GM13977 (cell line): ENCODE data around the gene SMARCC2.
A peak's percentile ranks its signal among the peaks of the same experiment; 100 is the strongest.

Source experiments
- DNase-seq: peaks from one replicate; pipeline ENCODE4 v3.0.0; 2012; ENCODE audit warnings: low spot score
- in situ Hi-C: fragments of 300-500 bp; cut with MboI; formaldehyde crosslinking; loops from one replicate; pipeline ENCODE4 v1.12.0; 2022; ENCODE audit warnings: low sequenced_read_pairs, low pct_unique_long_range_greater_than_20kb, mixed read lengths, inconsistent platforms; ENCODE audit not compliant: unreplicated experiment
- TF ChIP-seq, protein P1 (sequence below): IDR thresholded peaks from 2 replicates; pipeline ENCODE4 v1.5.1; 2012; ENCODE audit warnings: mild to moderate bottlenecking, control low read depth; ENCODE audit not compliant: insufficient read depth; ENCODE audit errors: extremely low read depth, missing control alignments

The SMARCC2 gene

DNA sequence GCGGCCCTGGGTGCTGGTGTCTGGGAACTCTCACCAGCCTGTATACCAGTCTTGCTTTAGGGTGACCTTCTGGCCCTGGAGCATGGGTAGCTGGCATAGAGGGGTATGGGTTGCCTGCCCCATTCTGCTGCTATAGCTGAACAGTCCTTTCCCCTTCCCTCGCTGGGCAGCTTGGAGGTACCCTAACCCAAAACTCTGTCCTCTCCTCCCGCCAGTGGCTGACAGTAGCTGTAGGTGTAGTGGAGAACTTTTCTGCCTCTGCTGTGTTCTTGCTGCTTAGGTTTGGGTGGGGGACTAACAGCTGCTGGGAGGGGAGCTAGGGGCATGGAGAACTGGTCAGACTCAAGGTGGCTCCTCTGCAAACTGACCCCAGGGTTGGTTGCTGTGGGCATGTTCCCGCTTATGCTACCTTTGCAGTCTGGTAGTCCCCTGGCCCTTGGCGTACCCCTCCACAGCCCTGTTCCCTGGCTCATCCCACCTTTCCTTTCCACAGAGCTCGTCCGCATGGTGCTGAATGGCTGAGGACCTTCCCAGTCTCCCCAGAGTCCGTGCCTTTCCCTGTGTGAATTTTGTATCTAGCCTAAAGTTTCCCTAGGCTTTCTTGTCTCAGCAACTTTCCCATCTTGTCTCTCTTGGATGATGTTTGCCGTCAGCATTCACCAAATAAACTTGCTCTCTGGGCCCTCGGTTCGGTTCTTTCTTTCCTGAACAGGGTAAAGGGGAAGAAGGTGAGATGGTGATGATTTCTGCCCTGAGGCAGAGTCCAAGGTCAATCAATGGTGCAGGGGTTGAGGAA is 28.2 kb downstream of the SMARCC2 start:
- DNase-seq = no peak
- TF ChIP-seq, protein P1, sequence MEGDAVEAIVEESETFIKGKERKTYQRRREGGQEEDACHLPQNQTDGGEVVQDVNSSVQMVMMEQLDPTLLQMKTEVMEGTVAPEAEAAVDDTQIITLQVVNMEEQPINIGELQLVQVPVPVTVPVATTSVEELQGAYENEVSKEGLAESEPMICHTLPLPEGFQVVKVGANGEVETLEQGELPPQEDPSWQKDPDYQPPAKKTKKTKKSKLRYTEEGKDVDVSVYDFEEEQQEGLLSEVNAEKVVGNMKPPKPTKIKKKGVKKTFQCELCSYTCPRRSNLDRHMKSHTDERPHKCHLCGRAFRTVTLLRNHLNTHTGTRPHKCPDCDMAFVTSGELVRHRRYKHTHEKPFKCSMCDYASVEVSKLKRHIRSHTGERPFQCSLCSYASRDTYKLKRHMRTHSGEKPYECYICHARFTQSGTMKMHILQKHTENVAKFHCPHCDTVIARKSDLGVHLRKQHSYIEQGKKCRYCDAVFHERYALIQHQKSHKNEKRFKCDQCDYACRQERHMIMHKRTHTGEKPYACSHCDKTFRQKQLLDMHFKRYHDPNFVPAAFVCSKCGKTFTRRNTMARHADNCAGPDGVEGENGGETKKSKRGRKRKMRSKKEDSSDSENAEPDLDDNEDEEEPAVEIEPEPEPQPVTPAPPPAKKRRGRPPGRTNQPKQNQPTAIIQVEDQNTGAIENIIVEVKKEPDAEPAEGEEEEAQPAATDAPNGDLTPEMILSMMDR = no peak
- in situ Hi-C loops = no loop called here

DNA sequence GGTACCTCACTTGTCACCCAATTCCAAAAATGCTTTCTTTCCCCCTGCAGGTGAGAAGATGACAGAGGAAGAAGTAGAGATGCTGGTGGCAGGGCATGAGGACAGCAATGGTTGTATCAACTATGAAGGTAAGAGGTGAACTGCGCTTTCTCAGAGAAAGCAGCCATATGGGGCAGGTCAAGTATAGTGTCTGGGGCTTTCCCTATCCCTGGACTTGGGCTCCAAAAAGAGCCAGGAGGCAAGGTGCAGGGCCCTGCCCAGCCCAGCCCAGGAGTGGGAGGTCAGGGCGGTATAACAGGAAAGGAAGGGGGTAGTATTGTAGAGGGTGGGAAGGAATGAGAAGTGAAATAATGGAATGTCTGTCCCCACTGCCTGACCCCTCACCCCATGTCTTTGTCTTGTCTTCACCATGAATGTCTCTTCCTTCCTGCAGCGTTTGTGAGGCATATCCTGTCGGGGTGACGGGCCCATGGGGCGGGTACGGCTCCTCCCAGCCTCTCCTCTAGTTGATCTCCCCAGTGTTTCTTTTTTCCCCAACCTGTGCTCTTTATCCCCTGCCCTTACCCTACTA is 29.0 kb downstream of the SMARCC2 start:
- in situ Hi-C loops = no loop called here
- TF ChIP-seq, protein P1 = no peak
- peak; percentile 41 for DNase-seq

DNA sequence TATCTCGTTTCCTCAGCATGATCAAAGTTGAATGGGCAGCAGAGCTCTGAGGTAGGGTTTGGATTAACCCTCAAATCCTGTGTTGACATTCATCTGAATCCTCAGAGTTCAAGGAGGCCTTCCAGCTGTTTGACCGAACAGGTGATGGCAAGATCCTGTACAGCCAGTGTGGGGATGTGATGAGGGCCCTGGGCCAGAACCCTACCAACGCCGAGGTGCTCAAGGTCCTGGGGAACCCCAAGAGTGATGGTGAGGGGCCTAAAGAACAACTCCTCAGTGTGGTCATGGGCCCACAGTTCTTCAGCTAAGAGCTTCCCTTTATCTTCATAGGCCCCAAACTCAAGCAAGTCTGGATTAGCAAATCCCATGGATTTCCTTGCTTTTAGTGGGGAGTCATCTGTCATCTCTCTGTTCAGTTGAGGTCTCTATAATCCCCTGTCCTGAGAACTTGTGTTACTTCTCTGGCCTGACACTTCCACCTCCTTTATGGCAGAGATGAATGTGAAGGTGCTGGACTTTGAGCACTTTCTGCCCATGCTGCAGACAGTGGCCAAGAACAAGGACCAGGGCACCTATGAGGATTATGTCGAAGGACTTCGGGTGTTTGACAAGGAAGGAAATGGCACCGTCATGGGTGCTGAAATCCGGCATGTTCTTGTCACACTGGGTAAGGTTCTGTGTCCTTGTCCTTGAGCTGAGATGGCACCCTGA is 29.6 kb downstream of the SMARCC2 start:
- TF ChIP-seq, protein P1 = no peak
- in situ Hi-C loops = no loop called here

GRCh38 chr12:56158926-56159461 is 30.3 kb downstream of the SMARCC2 start:
- in situ Hi-C loops = no loop called here

More for the DNA sequence above, 29.6 kb downstream of the SMARCC2 start:
- no peak for DNase-seq

DNA sequence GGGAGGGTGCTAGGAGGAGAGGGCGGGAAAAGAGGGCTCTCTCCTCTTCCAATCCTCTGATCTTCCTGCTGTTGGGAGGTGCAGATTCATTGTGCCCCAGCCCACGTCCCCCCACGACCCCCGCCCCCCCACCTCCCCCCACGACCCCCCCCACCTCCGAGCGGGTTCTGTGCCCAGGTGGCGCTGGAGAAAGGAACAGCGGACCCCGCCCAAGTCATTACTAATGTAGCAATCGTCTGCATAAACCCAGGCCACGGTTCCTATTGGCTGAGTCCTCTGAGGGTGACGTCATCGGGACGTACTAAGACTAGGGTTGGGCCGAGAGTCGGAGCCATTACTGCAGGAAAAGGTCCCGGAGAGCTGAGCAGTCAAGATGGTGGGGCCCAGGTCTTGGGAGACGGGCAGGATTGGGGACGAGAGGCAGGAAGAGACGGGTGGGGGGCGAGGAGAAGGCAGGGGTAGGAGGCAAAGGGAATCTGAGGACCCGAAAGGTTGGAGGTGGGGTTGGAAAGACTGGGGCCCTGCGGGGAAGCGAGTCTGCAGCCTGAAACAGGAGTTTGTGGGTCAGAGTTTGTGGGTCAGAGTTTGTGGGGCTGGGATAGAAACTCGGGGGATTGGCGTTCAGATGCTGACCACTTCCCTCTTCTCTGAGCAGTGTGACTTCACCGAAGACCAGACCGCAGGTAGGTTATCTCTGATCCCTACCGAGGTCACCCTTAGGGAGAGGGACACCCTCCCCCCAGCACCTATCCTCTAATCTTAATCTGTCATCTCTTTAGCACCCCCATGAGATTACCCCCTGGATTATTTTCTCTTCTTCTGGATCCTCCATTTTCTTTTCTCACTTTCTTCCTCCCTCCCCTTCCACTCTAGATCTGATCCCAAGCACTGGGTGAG is 31.0 kb downstream of the SMARCC2 start, which contains the start of gene MYL6:
MYL6 (plus strand) TSS at position 331 of the 897 bp plus-strand sequence; CDS start at position 374, 43 bp downstream.
- TF ChIP-seq, protein P1 = no peak
- in situ Hi-C loops = no loop called here
- peak; percentile 93 for DNase-seq

More at GRCh38 chr12:56158926-56159461, 30.3 kb downstream of the SMARCC2 start:
- DNase-seq = no peak
- TF ChIP-seq, protein P1 = no peak
